Type B pancreatic cell (in vitro differentiated cells): Measurements from ENCODE around the gene PRKG1. TPM values are rescaled to one million over a fixed set of nuclear protein-coding genes. Genes with fewer than 3 reads are reported as not detected.

Source experiments
- DNase-seq: peaks from one replicate; pipeline ENCODE4 v3.0.0; 2021; ENCODE audit warnings: mixed read lengths; ENCODE audit not compliant: unreplicated experiment; ENCODE audit errors: extremely low spot score
- H3K27ac Mint-ChIP-seq: 2 replicates; pipeline ENCODE4 v1.8.0; 2021; ENCODE audit warnings: mild to moderate bottlenecking, mixed read lengths
- H3K27me3 Mint-ChIP-seq: 2 replicates; pipeline ENCODE4 v1.8.0; 2021; ENCODE audit warnings: mixed read lengths
- H3K36me3 Mint-ChIP-seq: 2 replicates; pipeline ENCODE4 v1.8.0; 2021; ENCODE audit warnings: mixed read lengths
- H3K4me1 Mint-ChIP-seq: one replicate; pipeline ENCODE4 v1.8.0; 2021; ENCODE audit warnings: mixed read lengths; ENCODE audit not compliant: unreplicated experiment
- H3K4me3 Mint-ChIP-seq: 2 replicates; pipeline ENCODE4 v1.8.0; 2021; ENCODE audit warnings: mild to moderate bottlenecking, mixed read lengths
- H3K9me3 Mint-ChIP-seq: 2 replicates; pipeline ENCODE4 v1.8.0; 2021; ENCODE audit warnings: mixed read lengths
- CTCF ChIP-seq: fragments of 200-600 bp; sonication (generic); conservative IDR thresholded peaks from 2 replicates; pipeline ENCODE4 v1.5.0; 2021; ENCODE audit warnings: antibody characterized with exemption, mild to moderate bottlenecking
- total RNA-seq: library from RNA; stranded (reverse); gene quantifications from 2 replicates; pipeline ENCODE4 v1.2.1, GENCODE V29; 2021; ENCODE audit warnings: low replicate concordance

Gene PRKG1
- total RNA-seq, 1 donor from 2014 or later = 12.3 TPM

- Mint-ChIP-seq H3K4me1 (peaks cover 5% of the 10 kb centered on the region), H3K27me3 (no peaks in the 10 kb centered on the region), H3K27ac (no peak overlapping the region), H3K9me3 (no peaks in the 10 kb centered on the region), H3K4me3 (no peak overlapping the region), H3K36me3 (peaks cover 8% of the 10 kb centered on the region)
- TF ChIP-seq CTCF = no peak
- DNase-seq = no peak
Measured at GRCh38 chr10:51311228-51311627, 236.9 kb downstream of the PRKG1 start.

- no peaks in the 10 kb centered on the region for H3K9me3 Mint-ChIP-seq
- H3K4me1 Mint-ChIP-seq = peaks cover 5% of the 10 kb centered on the region
- TF ChIP-seq CTCF = no peak
- no peak overlapping the region for H3K27ac Mint-ChIP-seq
- H3K27me3 Mint-ChIP-seq = no peaks in the 10 kb centered on the region
- peaks cover 8% of the 10 kb centered on the region for H3K36me3 Mint-ChIP-seq
- DNase-seq = no peak
- H3K4me3 Mint-ChIP-seq = no peak overlapping the region
Measured at GRCh38 chr10:51312817-51313216, 238.5 kb downstream of the PRKG1 start.

GRCh38 chr10:51313251-51313650, 239.0 kb downstream of the PRKG1 start:
- H3K27me3 Mint-ChIP-seq = no peaks in the 10 kb centered on the region
- H3K36me3 Mint-ChIP-seq = peaks cover 8% of the 10 kb centered on the region
- H3K9me3 Mint-ChIP-seq = no peaks in the 10 kb centered on the region
- H3K4me3 Mint-ChIP-seq = no peak overlapping the region
- H3K27ac Mint-ChIP-seq = no peak overlapping the region
- H3K4me1 Mint-ChIP-seq = peaks cover 5% of the 10 kb centered on the region
- DNase-seq = no peak
- TF ChIP-seq CTCF = no peak

GRCh38 chr10:51313773-51314478, 239.6 kb downstream of the PRKG1 start:
- H3K27me3 Mint-ChIP-seq = no peaks in the 10 kb centered on the region
- no peaks in the 10 kb centered on the region for H3K9me3 Mint-ChIP-seq
- TF ChIP-seq CTCF = no peak
- H3K36me3 Mint-ChIP-seq = peaks cover 8% of the 10 kb centered on the region
- no peak overlapping the region for H3K4me3 Mint-ChIP-seq
- H3K27ac Mint-ChIP-seq = no peak overlapping the region
- peaks cover 5% of the 10 kb centered on the region for H3K4me1 Mint-ChIP-seq
- DNase-seq = no peak

- H3K4me3 Mint-ChIP-seq = no peak overlapping the region
- peaks cover 4% of the 10 kb centered on the region for H3K9me3 Mint-ChIP-seq
- H3K27me3 Mint-ChIP-seq = no peaks in the 10 kb centered on the region
- DNase-seq = no peak
- no peak for TF ChIP-seq CTCF
- peaks cover 4% of the 10 kb centered on the region for H3K36me3 Mint-ChIP-seq
- no peak overlapping the region for H3K27ac Mint-ChIP-seq
- peaks cover 5% of the 10 kb centered on the region for H3K4me1 Mint-ChIP-seq
Measured at GRCh38 chr10:51314481-51314880, 240.2 kb downstream of the PRKG1 start.
